MM.1S (cell line): Measurements from ENCODE around the gene CFAP73.

Experiments used
- DNase-seq: peaks from one replicate; pipeline ENCODE4 v3.0.0-alpha.2; 2015
- H2AFZ ChIP-seq: fragments of 300-600 bp; sonication (generic); 2 replicates; pipeline ENCODE4 v1.6.0; 2016; ENCODE audit warnings: antibody characterized with exemption, low read length
- H3F3A ChIP-seq: fragments of 300-600 bp; sonication (generic); 2 replicates; pipeline ENCODE4 v1.6.1; 2016; ENCODE audit warnings: mild to moderate bottlenecking, antibody characterized with exemption, low read length, moderate library complexity, mixed read lengths; ENCODE audit not compliant: insufficient read depth
- H3K27ac ChIP-seq: fragments of 300-600 bp; sonication (generic); 2 replicates; pipeline ENCODE4 v1.5.1; 2016; ENCODE audit warnings: mild to moderate bottlenecking, low read length
- H3K27me3 ChIP-seq: fragments of 300-600 bp; sonication (generic); replicated peaks from 2 replicates; pipeline ENCODE4 v1.6.0; 2016; ENCODE audit warnings: low read length; ENCODE audit not compliant: insufficient read depth
- H3K36me3 ChIP-seq: fragments of 300-600 bp; sonication (generic); replicated peaks from 2 replicates; pipeline ENCODE4 v1.6.1; 2016; ENCODE audit warnings: mild to moderate bottlenecking, low read length, mixed read lengths; ENCODE audit not compliant: insufficient read depth
- H3K4me1 ChIP-seq: fragments of 300-600 bp; sonication (generic); 2 replicates; pipeline ENCODE4 v1.6.1; 2016; ENCODE audit warnings: low read length, mixed read lengths
- H3K4me2 ChIP-seq: fragments of 300-600 bp; sonication (generic); 2 replicates; pipeline ENCODE4 v1.6.0; 2016; ENCODE audit warnings: low read depth, low read length
- H3K4me3 ChIP-seq: fragments of 300-600 bp; sonication (generic); 2 replicates; pipeline ENCODE4 v1.5.1; 2016; ENCODE audit warnings: low read length, mixed read lengths
- H3K79me2 ChIP-seq: fragments of 300-600 bp; sonication (generic); 2 replicates; pipeline ENCODE4 v1.6.1; 2016; ENCODE audit warnings: mixed run types, low read length, mixed read lengths
- H3K9ac ChIP-seq: fragments of 300-600 bp; sonication (generic); 2 replicates; pipeline ENCODE4 v1.6.1; 2016; ENCODE audit warnings: low read length, mixed read lengths
- H3K9me2 ChIP-seq: fragments of 300-600 bp; sonication (generic); replicated peaks from 2 replicates; pipeline ENCODE4 v1.6.1; 2016; ENCODE audit warnings: mild to moderate bottlenecking, low read length, mixed read lengths; ENCODE audit not compliant: insufficient read depth
- H3K9me3 ChIP-seq: fragments of 300-600 bp; sonication (generic); replicated peaks from 2 replicates; pipeline ENCODE4 v1.6.1; 2016; ENCODE audit warnings: mild to moderate bottlenecking, low read length, mixed read lengths; ENCODE audit not compliant: insufficient read depth
- H4K20me1 ChIP-seq: fragments of 300-600 bp; sonication (generic); 2 replicates; pipeline ENCODE4 v1.6.1; 2016; ENCODE audit warnings: mild to moderate bottlenecking, low read length, moderate library complexity, mixed read lengths; ENCODE audit not compliant: insufficient read depth
- EZH2 ChIP-seq: fragments of 300-600 bp; sonication (generic); optimal IDR thresholded peaks from 2 replicates; pipeline ENCODE3; 2017; ENCODE audit warnings: low read depth, mild to moderate bottlenecking, antibody characterized with exemption, low read length, mixed read lengths
- EZH2phosphoT487 ChIP-seq: fragments of 300-600 bp; sonication (generic); IDR thresholded peaks from 2 replicates; pipeline ENCODE4 v1.6.1; 2018; ENCODE audit warnings: antibody characterized with exemption, low read length
- TF ChIP-seq, protein P1 (sequence below): fragments of 300-600 bp; sonication (generic); IDR thresholded peaks from 2 replicates; pipeline ENCODE4 v1.5.1; 2016; ENCODE audit warnings: antibody characterized with exemption, low read length, mixed read lengths

The CFAP73 gene

DNA sequence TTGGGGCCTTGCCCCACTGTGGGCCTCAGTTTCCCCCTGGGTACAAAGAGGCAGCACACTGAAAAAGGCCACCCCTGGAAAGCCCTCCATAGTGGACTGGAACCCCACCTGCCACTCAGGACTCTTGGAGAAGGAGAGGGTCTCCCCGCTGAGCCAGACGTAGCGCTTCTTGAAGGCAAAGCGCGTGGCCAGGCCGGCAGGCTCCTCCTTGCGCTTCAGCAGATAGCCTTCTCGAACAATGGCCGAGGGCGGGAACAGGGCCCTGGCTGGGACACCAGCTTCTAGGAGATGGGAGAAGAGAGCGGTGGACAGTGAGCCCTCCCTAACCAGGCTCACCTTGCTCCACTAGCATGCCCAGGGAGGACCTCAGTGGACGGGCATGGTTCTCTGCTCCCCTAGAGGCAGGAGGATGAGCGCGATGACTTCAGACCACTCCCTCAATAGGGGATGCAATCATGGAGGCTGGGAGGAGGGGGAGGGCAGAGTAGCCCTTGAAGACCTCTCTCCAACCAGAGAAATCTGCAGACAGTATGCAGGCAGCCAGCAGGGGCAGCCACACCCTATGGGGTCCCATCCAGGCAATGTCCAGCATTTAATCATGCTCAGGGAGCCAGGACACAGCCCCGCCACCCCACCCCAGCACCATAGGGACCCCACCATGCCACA, 43.8 kb upstream of the CFAP73 start:
- no peaks in the 10 kb centered on the region for H3K79me2 ChIP-seq
- DNase-seq = no peak
- no peaks in the 10 kb centered on the region for H3K4me1 ChIP-seq
- no peaks in the 10 kb centered on the region for H3K36me3 ChIP-seq
- H3K4me3 ChIP-seq = no peak overlapping the region
- TF ChIP-seq EZH2 (no peak), EZH2phosphoT487 (no peak)
- TF ChIP-seq, protein P1, sequence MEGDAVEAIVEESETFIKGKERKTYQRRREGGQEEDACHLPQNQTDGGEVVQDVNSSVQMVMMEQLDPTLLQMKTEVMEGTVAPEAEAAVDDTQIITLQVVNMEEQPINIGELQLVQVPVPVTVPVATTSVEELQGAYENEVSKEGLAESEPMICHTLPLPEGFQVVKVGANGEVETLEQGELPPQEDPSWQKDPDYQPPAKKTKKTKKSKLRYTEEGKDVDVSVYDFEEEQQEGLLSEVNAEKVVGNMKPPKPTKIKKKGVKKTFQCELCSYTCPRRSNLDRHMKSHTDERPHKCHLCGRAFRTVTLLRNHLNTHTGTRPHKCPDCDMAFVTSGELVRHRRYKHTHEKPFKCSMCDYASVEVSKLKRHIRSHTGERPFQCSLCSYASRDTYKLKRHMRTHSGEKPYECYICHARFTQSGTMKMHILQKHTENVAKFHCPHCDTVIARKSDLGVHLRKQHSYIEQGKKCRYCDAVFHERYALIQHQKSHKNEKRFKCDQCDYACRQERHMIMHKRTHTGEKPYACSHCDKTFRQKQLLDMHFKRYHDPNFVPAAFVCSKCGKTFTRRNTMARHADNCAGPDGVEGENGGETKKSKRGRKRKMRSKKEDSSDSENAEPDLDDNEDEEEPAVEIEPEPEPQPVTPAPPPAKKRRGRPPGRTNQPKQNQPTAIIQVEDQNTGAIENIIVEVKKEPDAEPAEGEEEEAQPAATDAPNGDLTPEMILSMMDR = no peak
- no peak overlapping the region for H2AFZ ChIP-seq
- no peak overlapping the region for H3K9ac ChIP-seq
- H3K27ac ChIP-seq = no peak overlapping the region
- H3K9me2 ChIP-seq = no peaks in the 10 kb centered on the region
- H4K20me1 ChIP-seq = no peaks in the 10 kb centered on the region
- no peaks in the 10 kb centered on the region for H3F3A ChIP-seq
- H3K4me2 ChIP-seq = no peak overlapping the region
- no peaks in the 10 kb centered on the region for H3K27me3 ChIP-seq
- no peaks in the 10 kb centered on the region for H3K9me3 ChIP-seq

- Histone ChIP-seq H3K27ac (no peak overlapping the region), H4K20me1 (no peaks in the 10 kb centered on the region), H3K79me2 (no peaks in the 10 kb centered on the region), H3K4me2 (no peak overlapping the region), H2AFZ (no peak overlapping the region), H3K9ac (no peak overlapping the region), H3K36me3 (no peaks in the 10 kb centered on the region), H3K4me3 (no peak overlapping the region), H3F3A (no peaks in the 10 kb centered on the region), H3K9me2 (no peaks in the 10 kb centered on the region), H3K27me3 (no peaks in the 10 kb centered on the region), H3K9me3 (no peaks in the 10 kb centered on the region), H3K4me1 (no peaks in the 10 kb centered on the region)
- no peak for DNase-seq
- TF ChIP-seq EZH2phosphoT487 = no peak
- no peak for TF ChIP-seq EZH2
- TF ChIP-seq, protein P1 = no peak
Measured at GRCh38 chr12:113106361-113106760, 43.2 kb upstream of the CFAP73 start.

DNA sequence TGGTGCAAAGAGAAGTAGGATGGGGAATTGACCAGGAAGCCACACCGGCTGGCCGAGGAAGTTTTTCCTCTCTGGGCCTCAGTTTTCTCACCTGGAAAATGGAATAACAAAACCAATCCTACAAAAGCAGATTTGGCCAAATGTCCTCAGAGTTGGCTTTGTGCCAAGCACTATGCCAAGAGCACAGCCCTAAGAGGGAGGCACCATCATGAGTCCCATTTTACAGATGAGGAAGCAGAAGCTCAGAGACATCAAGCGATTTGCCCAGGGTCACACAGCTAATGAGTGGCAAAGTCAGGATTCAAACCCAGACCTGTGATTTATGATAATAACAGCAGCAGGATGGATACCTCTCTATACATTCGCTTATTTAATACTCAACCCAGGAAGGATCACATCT, 41.2 kb upstream of the CFAP73 start:
- no peak overlapping the region for H3K4me3 ChIP-seq
- no peak overlapping the region for H3K27ac ChIP-seq
- no peak for DNase-seq
- no peaks in the 10 kb centered on the region for H3F3A ChIP-seq
- TF ChIP-seq, protein P1 = no peak
- TF ChIP-seq EZH2 (no peak), EZH2phosphoT487 (no peak)
- H3K27me3 ChIP-seq = no peaks in the 10 kb centered on the region
- H3K79me2 ChIP-seq = no peaks in the 10 kb centered on the region
- no peaks in the 10 kb centered on the region for H3K4me1 ChIP-seq
- H3K4me2 ChIP-seq = no peak overlapping the region
- H2AFZ ChIP-seq = no peak overlapping the region
- no peak overlapping the region for H3K9ac ChIP-seq
- H3K36me3 ChIP-seq = no peaks in the 10 kb centered on the region
- no peaks in the 10 kb centered on the region for H3K9me3 ChIP-seq
- no peaks in the 10 kb centered on the region for H4K20me1 ChIP-seq
- no peaks in the 10 kb centered on the region for H3K9me2 ChIP-seq
